Pulmonary artery endothelial cell (primary cell): Measurements from ENCODE around the gene MKRN2OS. TPM values are rescaled to one million over a fixed set of nuclear protein-coding genes. Genes with fewer than 3 reads are reported as not detected.
A peak's percentile ranks its signal among the peaks of the same experiment; 100 is the strongest.

ENCODE experiments used
- DNase-seq: peaks from one replicate; pipeline ENCODE4 v3.0.0-alpha.2; 2011; ENCODE audit warnings: low read depth, low spot score
- total RNA-seq: library from RNA; depleted of rRNA; stranded (reverse); fragments of >200 nt; gene quantifications from 2 replicates; pipeline ENCODE4 v1.2.3, GENCODE V29; 2014

MKRN2OS gene
- total RNA-seq, 1 donor from 2014 or later, result not detected

DNA sequence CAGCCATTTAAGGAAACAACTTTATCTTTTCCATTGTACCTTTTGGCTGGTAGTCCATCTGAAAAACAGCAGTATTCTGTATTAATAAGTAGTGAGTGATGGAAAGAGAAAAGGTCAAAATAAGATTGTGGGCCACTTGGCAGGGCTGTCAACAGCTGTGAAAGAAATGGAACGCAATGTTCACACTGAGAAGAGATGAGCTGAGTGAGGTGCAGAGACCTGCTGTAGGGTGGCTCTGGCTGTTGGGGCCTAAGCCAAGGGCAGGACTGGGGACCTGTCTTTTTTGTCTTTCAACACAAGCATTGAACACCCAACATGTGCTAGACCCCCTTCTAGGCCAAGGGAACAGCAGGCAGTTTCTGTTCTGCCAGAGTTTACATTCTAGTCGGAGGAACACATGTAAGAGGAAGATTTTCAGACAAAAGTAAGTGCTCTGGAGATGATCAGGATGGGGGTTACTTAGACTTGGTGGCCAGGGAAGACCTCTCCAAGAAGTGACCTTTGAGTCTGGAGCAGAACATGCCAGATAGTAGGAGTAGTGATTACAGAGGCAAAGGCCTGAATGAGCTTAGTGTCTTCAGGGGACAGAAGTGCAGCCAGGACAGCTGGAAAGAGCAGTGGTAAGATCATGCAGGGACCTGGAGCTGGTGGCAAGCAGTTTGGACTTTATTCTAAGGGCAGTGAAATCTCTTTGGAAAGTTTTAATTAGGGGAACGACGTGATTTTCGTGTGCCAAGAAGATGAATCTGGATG is 31.4 kb downstream of the MKRN2OS start:
- no peak for DNase-seq

DNA sequence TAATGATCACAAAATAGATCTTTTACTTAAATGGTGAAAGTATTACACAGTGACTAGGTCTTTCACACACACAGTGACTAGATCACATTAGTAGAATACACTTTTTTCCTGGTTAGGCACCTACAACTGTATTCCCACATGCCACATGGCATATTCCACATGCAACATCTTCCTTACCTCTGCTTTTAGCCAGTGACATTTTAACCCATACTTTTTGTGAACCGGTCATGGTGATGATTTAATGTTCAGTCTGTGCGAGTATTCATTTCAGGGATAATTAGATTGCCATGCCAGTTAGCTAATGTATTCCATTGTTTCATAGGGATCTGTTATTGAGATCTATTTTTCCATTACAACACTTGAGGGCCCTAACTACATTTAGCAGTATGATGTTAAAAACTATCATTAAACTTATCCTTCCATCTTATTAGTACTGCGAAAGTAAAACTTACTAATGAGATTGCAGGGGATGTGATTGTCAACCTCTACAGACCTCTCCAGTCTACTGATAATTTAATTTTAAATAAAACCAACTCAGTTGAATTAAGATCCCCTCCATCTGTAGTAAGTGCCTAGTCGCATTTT is 32.7 kb downstream of the MKRN2OS start:
- no peak for DNase-seq

DNA sequence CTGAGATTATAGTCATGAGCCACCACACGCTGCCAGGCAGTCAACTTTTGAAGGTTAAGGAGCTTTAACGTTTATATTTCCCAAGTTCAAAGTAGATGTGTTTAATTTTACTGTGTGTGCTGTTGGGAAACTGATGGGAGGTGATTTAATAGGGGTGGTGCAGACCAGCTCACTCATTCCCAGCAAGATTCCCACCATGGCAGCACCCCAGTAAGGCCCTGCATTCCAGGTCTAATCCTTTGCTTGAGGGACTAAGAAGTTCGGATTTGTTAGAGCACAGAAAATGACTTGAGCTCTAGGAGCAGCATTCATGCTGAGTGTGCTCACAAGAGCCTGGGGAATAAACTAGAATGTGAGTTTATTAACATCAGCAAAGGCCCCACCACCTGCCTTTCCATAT is 35.8 kb downstream of the MKRN2OS start:
- no peak for DNase-seq

DNA sequence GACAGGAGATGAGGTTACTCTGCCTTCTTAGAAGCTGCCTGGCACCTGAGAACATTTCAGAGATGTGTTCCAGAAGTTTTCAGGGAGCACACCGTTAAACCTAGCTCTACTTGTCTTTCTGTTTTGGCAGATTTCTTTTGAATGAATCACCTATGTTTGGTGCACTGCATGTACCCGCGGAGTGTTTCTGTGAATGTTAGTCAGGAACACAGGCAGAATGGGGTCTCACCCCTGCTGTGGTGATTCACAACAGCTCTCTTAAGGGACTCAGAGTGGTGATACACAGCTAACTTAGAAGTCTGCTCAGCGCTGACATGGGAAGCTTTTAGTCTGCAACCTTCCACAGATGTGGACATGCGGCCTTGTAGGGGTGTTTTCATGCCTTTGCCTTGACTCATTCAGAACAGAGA is 37.0 kb downstream of the MKRN2OS start:
- peak; percentile 73 for DNase-seq

DNA sequence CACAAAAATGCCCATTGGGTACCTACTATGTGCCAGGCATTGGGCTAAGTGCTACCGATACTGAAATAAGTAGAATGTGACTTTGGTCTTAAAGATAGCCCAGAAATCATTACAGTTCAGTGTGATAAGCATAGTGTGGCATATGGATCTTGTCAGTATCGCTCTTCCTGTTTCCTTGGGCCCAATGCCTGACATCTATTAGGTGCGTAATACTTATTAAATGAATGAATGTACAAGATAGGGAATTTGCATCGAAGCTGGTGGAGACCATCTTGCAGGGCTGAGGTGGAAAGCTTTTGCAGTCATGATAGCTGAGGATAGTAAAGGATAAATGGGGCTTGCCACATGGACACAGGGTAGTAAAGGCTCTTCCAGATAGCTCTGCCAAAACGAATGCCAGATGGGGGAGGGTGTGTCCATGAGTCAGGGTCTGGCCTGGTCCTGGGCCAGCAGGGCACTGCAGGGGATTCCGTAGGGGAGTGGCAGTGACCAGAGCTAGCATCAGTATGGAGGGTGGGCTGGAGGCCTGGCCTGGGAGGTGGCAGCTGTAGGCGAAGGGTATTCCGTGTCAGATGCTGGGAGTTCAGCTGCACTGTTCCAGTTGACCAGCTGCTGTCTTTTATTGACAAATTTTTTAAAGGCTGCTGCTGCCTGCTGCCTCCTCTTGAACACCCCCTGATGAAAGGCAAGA is 37.6 kb downstream of the MKRN2OS start:
- peak; percentile 7 for DNase-seq

DNA sequence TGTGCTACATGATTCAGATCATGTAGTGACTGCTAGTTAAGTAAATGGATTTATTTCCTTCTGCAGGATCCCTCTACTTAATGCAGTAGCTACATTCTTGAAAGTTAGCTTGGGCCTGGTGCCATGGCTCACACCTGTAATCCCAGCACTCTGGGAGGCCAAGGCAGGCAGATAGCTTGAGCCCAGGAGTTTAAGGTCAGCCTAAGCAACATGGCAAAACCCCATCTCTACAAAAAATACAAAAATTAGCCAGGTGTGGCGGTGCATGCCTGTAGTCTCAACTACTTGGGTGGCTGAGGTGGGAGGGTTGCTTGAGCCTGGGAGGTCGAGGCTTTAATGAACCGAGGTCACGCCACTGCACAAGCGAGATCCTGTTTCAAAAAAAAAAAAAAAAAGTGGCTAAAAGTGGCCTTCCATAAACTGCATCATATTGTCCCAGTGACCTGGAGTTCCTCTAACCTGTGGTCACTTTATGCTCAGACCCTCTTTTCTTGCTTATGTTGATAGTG is 39.0 kb downstream of the MKRN2OS start:
- no peak for DNase-seq

DNA sequence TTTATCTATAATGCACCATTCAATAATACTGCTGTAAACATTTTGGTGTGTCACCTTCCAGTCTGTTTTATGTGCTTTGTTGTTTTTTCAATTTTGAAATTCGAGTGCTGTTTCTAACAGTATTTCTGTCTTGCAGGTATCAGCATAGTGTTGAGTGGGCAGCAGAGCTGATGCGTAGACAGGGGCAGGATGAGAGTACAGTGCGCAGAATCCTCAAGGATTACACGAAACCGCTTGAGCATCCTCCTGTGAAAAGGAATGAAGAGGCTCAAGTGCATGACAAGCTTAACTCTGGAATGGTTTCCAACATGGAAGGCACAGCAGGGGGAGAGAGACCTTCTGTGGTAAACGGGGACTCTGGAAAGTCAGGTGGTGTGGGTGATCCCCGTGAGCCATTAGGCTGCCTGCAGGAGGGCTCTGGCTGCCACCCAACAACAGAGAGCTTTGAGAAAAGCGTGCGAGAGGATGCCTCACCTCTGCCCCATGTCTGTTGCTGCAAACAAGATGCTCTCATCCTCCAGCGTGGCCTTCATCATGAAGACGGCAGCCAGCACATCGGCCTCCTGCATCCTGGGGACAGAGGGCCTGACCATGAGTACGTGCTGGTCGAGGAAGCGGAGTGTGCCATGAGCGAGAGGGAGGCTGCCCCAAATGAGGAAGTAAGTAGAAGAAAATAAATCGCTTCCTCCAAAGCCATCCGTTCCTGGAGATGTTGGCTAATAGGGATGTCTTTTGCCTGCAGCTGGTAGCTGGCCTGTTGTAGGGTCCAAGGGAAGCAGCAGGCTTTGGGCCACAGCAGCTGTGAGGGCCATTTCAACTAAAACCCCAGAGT is 42.0 kb downstream of the MKRN2OS start:
- DNase-seq, result no peak

DNA sequence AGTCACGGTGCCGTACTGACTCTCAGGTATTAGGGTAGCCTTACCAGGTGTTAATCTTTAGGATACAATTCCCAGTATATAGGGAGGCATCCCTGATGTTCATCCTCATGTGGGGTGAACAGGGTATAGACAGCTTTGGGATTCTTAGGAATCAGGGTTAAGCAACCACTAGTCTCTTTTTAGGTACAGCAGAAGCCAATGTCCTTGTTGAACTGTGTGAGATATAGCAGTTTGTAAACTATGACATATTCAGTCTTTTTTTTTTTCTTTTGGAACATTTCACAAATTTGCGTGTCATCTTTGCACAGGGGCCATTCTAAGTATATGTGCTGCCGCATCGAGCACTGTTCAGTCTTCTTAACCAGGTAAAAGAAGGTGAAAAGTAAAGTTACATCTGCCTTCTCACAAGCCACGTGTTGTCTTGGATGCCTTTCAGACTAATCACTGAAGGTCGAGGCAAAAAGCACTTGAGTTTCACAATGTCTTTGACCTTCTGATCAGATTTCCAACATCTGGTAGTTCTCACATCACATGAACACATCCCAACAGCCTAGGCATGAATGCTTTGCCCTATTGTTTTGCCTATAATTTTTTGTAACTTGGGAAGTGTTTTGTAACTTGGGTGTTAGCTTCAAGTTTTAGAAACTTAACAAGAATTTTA is 43.8 kb downstream of the MKRN2OS start:
- no peak for DNase-seq

DNA sequence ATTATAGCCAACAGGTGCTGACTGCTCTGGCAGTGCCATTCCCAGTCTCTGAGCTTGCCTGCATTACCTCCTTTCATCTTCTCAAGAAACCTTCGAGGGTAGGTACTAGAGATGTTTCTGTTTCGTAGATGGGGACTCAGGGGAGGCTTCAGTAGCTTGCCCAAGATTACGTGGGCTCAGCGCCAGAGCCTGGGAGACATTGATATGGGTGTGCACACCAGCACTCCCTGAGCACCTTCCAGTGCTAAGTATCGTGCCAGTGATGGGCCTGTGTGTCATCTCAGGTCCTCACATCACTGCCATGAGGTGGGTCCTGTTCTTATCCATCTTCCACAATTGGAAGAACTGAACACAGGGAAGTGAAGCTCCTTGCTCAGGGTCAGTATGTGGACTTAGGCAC is 45.8 kb downstream of the MKRN2OS start:
- no peak for DNase-seq

DNA sequence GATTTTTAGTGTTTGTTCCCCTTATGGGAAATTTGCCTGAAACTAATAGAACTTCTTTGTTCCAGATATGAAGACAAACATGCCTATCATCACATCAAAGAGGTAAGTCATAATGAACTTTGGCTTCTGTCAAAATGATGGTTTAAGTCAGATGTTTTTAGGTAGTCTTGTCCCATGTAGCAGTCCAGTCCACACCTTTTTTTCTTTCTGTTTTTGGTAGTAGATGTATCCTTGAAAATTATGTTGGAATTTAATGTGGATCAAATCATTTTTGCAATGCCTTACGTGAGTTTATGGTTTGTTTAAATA is 48.9 kb downstream of the MKRN2OS start:
- DNase-seq, result no peak

DNA sequence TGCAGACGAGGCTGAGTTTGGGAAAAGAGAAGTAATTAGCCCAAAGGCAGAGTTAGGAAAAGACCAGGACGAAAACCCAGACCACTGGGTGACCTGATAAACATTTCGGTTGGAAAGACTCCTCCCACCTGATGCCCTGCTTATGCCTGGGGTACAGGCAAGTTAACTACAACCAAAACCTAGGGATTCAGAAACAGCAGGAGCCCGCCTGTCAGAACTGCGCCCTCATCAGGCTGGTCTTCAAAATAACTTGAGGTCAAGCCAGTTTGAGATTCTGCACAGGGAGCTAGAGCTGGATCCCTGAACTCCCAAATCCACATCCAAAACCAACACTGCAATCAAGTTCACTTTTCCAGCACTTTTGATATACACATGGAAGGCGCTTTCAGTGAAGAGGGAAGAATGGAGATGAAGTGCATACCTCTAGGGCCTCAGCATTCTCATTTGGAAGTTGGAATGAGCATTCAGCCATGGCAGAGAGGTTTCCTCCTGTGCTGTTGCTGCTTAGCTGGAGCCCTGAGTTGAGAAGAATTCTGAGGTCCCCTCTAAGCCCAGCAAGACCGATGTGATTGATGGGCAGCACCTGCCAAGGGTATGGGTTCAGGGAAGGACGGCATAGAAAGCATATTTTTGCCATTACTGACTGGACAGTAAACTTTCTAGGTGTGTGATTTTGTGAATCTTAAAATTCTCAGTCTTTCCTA is 49.4 kb downstream of the MKRN2OS start:
- no peak for DNase-seq

DNA sequence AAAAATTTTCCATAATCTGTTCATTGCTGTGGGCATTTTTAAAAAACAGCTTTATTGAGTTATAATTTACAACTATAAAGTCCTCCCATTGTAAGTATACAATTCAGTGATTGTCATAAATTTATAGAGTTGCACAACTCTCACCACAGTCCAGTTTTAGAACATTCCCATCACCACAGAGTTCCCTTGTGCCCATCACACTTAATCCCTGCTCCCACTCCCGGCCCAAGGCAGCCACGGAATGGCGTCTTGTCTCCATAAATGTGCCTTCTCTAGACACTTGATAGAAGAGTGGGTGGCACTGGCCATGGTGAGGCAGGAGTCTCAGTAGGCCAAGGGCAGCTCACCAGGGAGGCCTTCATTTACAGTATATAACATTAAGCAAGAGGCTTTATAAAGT is 54.8 kb downstream of the MKRN2OS start:
- no peak for DNase-seq

DNA sequence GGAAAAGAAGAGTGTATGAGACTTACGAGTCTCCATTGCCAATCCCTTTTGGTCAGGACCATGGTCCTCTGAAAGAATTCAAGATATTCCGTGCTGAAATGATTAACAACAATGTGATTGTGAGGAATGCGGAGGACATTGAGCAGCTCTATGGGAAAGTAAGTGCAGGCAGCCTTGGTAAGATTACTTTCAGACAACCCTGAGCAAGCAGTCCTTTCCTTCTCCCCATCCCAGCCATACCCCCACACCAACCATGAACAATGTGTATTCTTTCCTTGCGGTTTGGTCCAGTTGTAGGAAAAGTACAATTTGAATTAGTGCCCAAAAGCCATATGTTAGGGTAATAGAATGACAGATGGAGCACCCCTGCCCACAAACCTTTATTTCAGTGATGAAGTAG is 55.5 kb downstream of the MKRN2OS start:
- DNase-seq, result no peak

Other genes starting within 250 kb of the MKRN2OS start
- 14.8 and 18.5 TPM in 2 replicates for gene TSEN2, start 61.0 kb downstream of the MKRN2OS start, total RNA-seq
- gene MKRN2, start 11.6 kb upstream of the MKRN2OS start, total RNA-seq, result 35.9 and 36.9 TPM in 2 replicates
- 89.0 and 112 TPM in 2 replicates for gene RAF1, start 118.6 kb upstream of the MKRN2OS start, total RNA-seq
- not detected in 2 replicates for gene TMEM40, start 213.8 kb upstream of the MKRN2OS start, total RNA-seq